Activated CD8-positive, alpha-beta T cell treated with anti-CD3 and anti-CD28 coated beads for 36 hours (primary cell): ENCODE results near the gene KLHL25. TPM values are rescaled to one million over a fixed set of nuclear protein-coding genes. Genes with fewer than 3 reads are reported as not detected.

ENCODE experiments used
- ATAC-seq: fragments of 200-7000 bp; cut with Tn5 transposase; one replicate; pipeline ENCODE4 v1.10.0; 2021; ENCODE audit warnings: mild to moderate bottlenecking, moderate library complexity
- CTCF ChIA-PET: fragments of 350-600 bp; sonication (Branson Sonifier 250); formaldehyde crosslinking; loops from one replicate; lab custom pipeline; 2021; ENCODE audit warnings: antibody characterized with exemption; lab: Charles Lee
- POLR2A ChIA-PET: fragments of 350-600 bp; sonication (Branson Sonifier 250); formaldehyde crosslinking; loops from one replicate; lab custom pipeline; 2021; ENCODE audit warnings: antibody characterized with exemption; lab: Charles Lee
- DNase-seq: peaks from one replicate; pipeline ENCODE4 v3.0.0-alpha.2; 2020
- H3K27ac Mint-ChIP-seq: one replicate; pipeline ENCODE4 v1.8.0; 2021; ENCODE audit warnings: mild to moderate bottlenecking, mixed read lengths
- H3K27me3 Mint-ChIP-seq: one replicate; pipeline ENCODE4 v1.8.0; 2021; ENCODE audit warnings: mixed read lengths
- H3K36me3 Mint-ChIP-seq: one replicate; pipeline ENCODE4 v1.8.0; 2021; ENCODE audit warnings: low read depth, mixed read lengths
- H3K4me1 Mint-ChIP-seq: one replicate; pipeline ENCODE4 v1.8.0; 2021; ENCODE audit warnings: low read depth, mixed read lengths
- H3K4me3 Mint-ChIP-seq: one replicate; pipeline ENCODE4 v1.8.0; 2021; ENCODE audit warnings: mild to moderate bottlenecking, moderate library complexity, mixed read lengths
- H3K9me3 Mint-ChIP-seq: one replicate; pipeline ENCODE4 v1.8.0; 2021; ENCODE audit warnings: mixed read lengths
- intact Hi-C: fragments of 100-400 bp; cut with micrococcal nuclease; formaldehyde crosslinking; loops from one replicate; pipeline ENCODE4 v1.10.0; 2022
- total RNA-seq, 2 experiments: library from RNA; stranded (reverse); gene quantifications; one replicate each; pipeline ENCODE4 v1.2.3, GENCODE V29; 2021
- TF ChIP-seq, protein P1 (sequence below): fragments of 200-600 bp; IDR thresholded peaks from one replicate; pipeline ENCODE4 v1.8.0; 2022; ENCODE audit warnings: antibody characterized with exemption, mild to moderate bottlenecking

KLHL25 gene
- total RNA-seq, 2 experiments from 2014 or later = 2.9 to 3.3 TPM

DNA sequence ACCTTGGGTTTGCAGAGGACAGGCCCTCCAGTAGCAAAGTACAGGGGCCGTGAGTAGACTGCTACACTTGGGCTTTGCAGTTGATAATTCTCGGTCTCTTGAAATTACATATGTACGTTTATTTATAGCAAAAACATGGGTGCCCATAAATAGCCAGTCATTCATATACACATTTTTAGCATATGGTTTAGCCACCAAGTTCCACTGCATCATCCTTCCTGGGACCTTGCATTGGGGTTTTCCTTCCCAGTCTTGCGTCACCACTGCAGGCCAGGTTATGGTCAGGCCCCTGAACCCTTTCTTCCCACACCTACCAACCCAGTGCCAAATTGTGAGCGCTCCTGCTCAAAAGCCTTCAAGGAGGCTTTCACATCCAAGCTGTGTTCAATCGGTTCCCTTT is 12.7 kb downstream of the KLHL25 start:
- no peak for ATAC-seq
- DNase-seq = no peak
- ChIA-PET CTCF (interaction anchor here (1.2 kb wide), 1 partner anchor 76 kb away, joined by 3 read pairs; no protein-coding TSS in a partner anchor), POLR2A (no interaction called here)
- TF ChIP-seq, protein P1, sequence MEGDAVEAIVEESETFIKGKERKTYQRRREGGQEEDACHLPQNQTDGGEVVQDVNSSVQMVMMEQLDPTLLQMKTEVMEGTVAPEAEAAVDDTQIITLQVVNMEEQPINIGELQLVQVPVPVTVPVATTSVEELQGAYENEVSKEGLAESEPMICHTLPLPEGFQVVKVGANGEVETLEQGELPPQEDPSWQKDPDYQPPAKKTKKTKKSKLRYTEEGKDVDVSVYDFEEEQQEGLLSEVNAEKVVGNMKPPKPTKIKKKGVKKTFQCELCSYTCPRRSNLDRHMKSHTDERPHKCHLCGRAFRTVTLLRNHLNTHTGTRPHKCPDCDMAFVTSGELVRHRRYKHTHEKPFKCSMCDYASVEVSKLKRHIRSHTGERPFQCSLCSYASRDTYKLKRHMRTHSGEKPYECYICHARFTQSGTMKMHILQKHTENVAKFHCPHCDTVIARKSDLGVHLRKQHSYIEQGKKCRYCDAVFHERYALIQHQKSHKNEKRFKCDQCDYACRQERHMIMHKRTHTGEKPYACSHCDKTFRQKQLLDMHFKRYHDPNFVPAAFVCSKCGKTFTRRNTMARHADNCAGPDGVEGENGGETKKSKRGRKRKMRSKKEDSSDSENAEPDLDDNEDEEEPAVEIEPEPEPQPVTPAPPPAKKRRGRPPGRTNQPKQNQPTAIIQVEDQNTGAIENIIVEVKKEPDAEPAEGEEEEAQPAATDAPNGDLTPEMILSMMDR = no peak
- H3K27ac Mint-ChIP-seq = peak overlapping the region; percentile 42
- H3K9me3 Mint-ChIP-seq = no peaks in the 10 kb centered on the region
- H3K27me3 Mint-ChIP-seq = no peaks in the 10 kb centered on the region
- intact Hi-C loops = no loop called here
- H3K4me3 Mint-ChIP-seq = no peak overlapping the region
- peaks cover 41% of the 10 kb centered on the region for H3K4me1 Mint-ChIP-seq
- no peaks in the 10 kb centered on the region for H3K36me3 Mint-ChIP-seq

DNA sequence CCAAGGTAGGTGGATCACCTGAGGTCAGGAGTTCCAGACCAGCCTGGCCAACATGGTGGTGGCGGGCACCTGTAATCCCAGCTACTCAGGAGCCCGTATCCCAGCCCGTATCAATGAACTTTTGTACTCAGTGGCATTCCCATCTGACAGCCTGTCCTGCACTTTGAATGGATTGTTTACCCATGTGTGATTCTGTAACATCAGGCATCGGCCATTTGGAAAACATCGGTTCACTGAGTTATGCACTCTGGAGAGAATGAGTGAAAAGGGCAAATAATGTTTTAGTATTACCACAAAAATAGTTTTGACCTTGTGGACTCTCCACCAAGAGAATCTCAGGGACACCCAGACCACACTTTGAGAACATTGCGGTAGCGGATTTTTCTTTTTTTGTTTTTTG is 13.6 kb downstream of the KLHL25 start:
- peaks cover 35% of the 10 kb centered on the region for H3K4me1 Mint-ChIP-seq
- no peaks in the 10 kb centered on the region for H3K9me3 Mint-ChIP-seq
- TF ChIP-seq, protein P1 = no peak
- H3K27me3 Mint-ChIP-seq = no peaks in the 10 kb centered on the region
- H3K4me3 Mint-ChIP-seq = no peak overlapping the region
- DNase-seq = no peak
- ATAC-seq = no peak
- intact Hi-C loops = no loop called here
- POLR2A ChIA-PET = no interaction called here
- H3K27ac Mint-ChIP-seq = no peak overlapping the region
- CTCF ChIA-PET = no interaction called here
- H3K36me3 Mint-ChIP-seq = no peaks in the 10 kb centered on the region

DNA sequence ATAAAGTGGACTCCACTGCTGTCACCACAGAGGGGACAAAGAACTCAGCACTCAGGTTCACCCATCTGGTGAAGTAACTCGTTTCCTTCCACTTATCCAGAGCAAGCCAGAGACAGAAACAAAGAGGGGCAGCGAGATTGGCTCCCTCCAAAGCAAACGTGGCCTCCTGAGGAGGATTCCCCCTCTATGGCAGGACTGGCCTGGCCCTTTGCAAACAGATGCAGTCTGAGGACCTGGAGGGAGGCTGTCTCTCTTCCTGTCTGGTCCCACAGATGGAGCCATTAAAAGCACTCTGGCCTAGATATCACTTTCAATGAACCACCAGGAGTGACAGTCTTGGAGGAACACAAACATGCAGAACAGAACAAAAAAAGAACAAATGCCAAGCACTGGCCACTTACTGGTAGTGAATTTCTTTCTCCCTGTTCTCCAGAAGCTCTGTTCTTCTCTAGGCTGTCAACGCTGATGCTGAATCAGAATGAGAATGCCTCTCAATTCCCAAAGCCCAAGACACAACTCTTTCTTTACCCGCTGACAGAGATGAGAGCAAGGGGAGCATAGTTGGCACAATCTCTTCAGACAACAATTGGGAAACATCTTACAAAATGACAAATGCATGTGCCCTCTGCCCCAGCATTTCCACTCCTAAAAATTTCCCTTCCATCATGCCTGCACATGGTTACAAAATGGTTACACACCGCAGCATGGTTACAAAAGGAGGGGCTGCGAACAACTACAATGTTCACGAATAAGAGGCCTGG is 14.3 kb downstream of the KLHL25 start:
- Mint-ChIP-seq H3K9me3 (no peaks in the 10 kb centered on the region), H3K27me3 (no peaks in the 10 kb centered on the region), H3K4me1 (peaks cover 28% of the 10 kb centered on the region), H3K27ac (no peak overlapping the region), H3K36me3 (no peaks in the 10 kb centered on the region), H3K4me3 (no peak overlapping the region)
- DNase-seq (no peak), ATAC-seq (no peak)
- CTCF ChIA-PET = no interaction called here
- TF ChIP-seq, protein P1 = no peak
- intact Hi-C loops = no loop called here
- POLR2A ChIA-PET = interaction anchor here (0.6 kb wide), 1 partner anchor 807 kb away, joined by 3 read pairs; no protein-coding TSS in a partner anchor

DNA sequence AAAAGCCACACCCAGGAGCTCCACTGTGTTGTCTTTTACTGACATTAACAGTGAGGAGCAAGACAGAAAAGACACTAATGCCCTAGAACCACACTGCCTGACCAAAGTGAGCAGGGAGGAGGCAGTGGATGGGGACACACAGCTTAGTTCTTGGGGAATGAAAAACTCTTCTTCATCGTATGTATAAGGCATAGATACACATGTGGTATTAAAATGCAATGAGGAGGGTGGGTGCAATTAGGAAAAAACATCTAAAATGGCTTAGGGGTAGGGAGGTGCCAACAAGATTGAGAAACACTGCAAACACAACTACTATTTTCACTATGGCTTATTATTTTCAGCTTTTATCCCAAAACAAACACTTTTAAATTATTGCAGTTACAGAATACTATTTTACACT is 15.5 kb downstream of the KLHL25 start:
- Mint-ChIP-seq H3K4me3 (no peak overlapping the region), H3K36me3 (no peaks in the 10 kb centered on the region), H3K27me3 (no peaks in the 10 kb centered on the region), H3K4me1 (peaks cover 18% of the 10 kb centered on the region), H3K9me3 (no peaks in the 10 kb centered on the region), H3K27ac (no peak overlapping the region)
- DNase-seq (no peak), ATAC-seq (no peak)
- CTCF ChIA-PET = interaction anchor here (1.0 to 1.3 kb wide), 2 partner anchors 51 to 62 kb away, joined by 3 read pairs; no protein-coding TSS in a partner anchor
- POLR2A ChIA-PET = no interaction called here
- TF ChIP-seq, protein P1 = no peak
- intact Hi-C loops = no loop called here

DNA sequence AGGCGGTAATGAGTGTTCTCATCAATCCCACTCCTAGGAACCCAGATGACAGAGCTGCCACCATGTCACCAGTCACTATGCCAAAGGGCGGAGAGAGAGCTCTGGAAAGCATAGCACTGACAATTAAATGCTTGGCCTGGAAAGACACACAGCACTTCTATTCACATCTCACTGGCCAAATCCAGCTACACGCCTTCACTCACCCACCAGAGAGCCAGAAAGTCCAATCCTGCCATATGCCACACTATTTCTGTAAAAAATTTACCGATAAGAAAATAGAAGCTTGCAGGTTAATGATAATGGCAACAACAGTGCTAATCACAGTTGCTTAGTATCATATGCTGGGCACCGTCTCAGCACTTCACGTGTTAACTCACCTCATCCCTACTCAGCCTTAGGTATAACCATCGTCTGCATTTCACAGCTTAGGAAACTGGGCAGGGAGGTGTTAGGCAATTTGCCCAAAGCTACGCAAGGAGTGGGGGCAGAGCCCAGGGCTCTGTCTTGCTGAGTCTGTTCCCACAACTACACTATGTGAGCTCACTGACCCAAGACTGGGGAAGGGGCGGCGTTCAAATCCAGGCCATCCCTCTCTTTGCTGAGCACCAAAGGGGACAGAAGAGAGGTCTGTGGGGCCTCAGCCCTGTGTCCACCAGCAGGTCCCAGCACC is 16.5 kb downstream of the KLHL25 start:
- Mint-ChIP-seq H3K27ac (no peak overlapping the region), H3K36me3 (no peaks in the 10 kb centered on the region), H3K4me1 (peaks cover 13% of the 10 kb centered on the region), H3K4me3 (no peak overlapping the region), H3K9me3 (no peaks in the 10 kb centered on the region), H3K27me3 (no peaks in the 10 kb centered on the region)
- ChIA-PET POLR2A (interaction anchor here (0.7 kb wide), 1 partner anchor 12 kb away, joined by 4 read pairs; no protein-coding TSS in a partner anchor), CTCF (interaction anchor here (0.7 to 1.3 kb wide), 3 partner anchors 48 to 63 kb away, joined by 3 read pairs; no protein-coding TSS in a partner anchor)
- DNase-seq (no peak), ATAC-seq (no peak)
- intact Hi-C loops = no loop called here
- TF ChIP-seq, protein P1 = no peak
